ENCODE data around the gene CRYM.

Gene CRYM

DNA sequence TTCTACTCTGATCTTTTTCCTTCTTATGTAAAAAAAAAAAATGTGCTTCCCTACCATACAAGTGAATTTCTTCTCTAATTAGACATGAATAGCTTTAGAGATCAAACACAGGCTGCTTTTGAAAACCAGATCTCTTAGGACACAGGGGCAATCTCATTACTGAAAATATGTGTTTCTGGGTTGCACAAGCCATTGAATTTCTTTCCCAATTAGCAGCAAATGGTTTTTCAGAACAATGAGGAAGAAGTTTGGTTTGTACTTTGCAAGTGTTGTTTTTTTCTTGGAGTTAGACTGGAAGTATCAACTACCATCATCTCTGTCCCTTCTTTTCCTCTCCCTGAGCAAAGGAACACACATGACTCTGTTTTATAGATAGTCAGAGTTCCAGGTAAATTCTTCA, 50.2 kb downstream of the CRYM start:
- in situ Hi-C loops (cut with HindIII; ENCODE audit: low sequenced_read_pairs): no loop called here
- TF ChIP-seq, protein P1, sequence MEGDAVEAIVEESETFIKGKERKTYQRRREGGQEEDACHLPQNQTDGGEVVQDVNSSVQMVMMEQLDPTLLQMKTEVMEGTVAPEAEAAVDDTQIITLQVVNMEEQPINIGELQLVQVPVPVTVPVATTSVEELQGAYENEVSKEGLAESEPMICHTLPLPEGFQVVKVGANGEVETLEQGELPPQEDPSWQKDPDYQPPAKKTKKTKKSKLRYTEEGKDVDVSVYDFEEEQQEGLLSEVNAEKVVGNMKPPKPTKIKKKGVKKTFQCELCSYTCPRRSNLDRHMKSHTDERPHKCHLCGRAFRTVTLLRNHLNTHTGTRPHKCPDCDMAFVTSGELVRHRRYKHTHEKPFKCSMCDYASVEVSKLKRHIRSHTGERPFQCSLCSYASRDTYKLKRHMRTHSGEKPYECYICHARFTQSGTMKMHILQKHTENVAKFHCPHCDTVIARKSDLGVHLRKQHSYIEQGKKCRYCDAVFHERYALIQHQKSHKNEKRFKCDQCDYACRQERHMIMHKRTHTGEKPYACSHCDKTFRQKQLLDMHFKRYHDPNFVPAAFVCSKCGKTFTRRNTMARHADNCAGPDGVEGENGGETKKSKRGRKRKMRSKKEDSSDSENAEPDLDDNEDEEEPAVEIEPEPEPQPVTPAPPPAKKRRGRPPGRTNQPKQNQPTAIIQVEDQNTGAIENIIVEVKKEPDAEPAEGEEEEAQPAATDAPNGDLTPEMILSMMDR (IDR thresholded peaks at IDR 0.05; ENCODE audit: low read depth, low read length): no peak
- no peak overlapping the region for H3K4me3 ChIP-seq (ENCODE audit: low read depth, low read length)
- no peak for DNase-seq (ENCODE audit: low read depth, low spot score)

DNA sequence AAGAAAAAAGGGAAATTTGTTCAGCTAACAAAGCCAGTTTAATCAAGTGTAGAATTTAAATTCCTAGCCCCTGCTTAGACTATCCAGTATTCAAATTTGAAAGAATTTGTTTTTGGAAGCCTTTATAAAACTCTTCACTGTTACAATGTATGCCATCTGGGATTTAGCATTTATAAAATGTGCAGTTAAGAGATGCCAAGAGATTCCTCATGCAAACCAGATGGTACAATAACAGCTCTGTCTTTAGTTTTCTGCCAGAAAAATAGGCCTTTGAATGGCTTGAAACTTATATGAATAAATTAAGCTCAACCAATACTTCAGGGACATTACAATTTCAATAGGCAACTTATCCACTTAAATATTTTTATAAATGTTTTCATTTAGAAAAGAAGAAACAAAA, 51.3 kb downstream of the CRYM start:
- in situ Hi-C loops (cut with HindIII; ENCODE audit: low sequenced_read_pairs): no loop called here
- DNase-seq (ENCODE audit: low read depth, low spot score): no peak
- TF ChIP-seq, protein P1 (IDR thresholded peaks at IDR 0.05; ENCODE audit: low read depth, low read length): no peak
- no peak overlapping the region for H3K4me3 ChIP-seq (ENCODE audit: low read depth, low read length)

DNA sequence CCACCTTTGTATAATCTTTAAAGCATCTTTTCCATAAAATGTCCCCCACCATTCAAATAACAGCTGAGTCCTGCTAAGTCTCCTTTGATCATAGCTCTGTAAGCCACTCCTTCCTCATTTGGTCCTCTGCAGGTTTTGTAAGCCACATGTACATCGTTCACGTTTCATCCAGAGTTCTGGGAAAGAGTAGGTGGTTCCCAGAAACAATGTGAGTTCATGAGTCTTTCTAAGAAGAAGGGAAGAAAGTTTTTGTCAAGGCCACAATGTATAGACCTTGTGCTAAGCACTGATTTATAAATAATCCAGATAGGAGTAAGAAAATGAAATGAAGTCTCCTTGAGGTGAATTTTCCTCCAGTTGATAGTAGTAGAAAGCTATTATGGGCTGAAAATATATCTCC, 53.3 kb downstream of the CRYM start:
- no peak overlapping the region for H3K4me3 ChIP-seq (ENCODE audit: low read depth, low read length)
- TF ChIP-seq, protein P1 (IDR thresholded peaks at IDR 0.05; ENCODE audit: low read depth, low read length): no peak
- DNase-seq (ENCODE audit: low read depth, low spot score): no peak
- in situ Hi-C loops (cut with HindIII; ENCODE audit: low sequenced_read_pairs): no loop called here

DNA sequence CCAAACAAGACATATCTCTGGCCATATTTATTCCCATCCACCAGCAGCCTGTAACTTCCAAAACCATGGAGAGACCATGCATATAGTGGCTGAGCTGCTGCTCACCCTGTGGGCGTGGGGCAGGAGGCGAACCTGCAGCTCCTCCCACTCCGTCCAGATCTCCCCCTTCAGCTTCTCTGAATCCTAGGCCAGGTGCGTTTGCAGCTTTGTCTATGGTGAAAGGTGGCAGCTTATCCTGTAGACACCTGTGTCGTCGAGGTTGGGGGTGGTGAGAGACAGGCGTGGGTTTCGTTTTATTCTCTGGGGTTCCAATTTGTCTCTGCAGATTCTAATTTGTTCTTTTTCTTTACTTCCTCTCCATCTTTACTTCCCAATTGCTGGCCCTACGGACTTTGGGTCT, 54.3 kb downstream of the CRYM start:
- in situ Hi-C loops (cut with HindIII; ENCODE audit: low sequenced_read_pairs): no loop called here

DNA sequence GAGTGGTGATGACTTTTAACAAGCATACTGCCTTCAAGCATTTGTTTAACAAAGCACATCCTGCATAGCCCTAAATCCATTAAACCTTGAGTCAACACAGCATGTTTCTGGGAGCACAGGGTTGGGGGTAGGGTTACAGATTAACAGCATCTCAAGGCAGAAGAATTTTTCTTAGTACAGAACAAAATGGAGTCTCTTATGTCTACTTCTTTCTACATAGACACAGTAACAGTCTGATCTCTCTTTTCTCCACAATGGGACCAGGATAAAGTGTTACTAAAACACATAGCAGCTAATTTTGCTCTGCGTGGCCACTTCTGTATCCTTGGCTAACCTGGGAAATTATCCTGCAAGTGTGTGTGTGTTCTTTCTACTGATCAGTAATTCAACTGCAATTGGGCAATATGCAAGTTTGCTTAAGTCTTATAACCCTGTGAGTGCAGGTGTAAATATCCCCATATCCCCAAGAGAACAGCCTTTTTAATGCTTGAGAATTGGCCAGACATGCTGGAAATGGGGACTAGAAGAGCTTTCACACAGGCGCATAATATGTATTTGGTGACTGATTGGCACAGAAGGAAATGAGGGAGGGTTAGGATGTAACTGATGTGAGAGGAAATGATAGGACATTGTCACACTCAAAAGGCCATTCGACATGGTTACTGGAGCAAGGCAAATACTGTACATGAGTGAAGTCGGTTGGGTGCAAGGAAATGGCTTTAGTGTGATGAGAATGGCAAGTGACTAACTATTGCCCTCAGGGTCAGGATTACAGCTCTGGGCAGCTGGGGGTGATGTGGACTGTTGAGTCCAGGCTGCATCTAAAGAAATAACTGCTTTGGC, 55.4 kb downstream of the CRYM start:
- TF ChIP-seq, protein P1 (IDR thresholded peaks at IDR 0.05; ENCODE audit: low read depth, low read length): no peak
- DNase-seq (ENCODE audit: low read depth, low spot score): no peak
- in situ Hi-C loops (cut with HindIII; ENCODE audit: low sequenced_read_pairs): no loop called here
- no peak overlapping the region for H3K4me3 ChIP-seq (ENCODE audit: low read depth, low read length)

More for the DNA sequence above, 54.3 kb downstream of the CRYM start:
- no peak for DNase-seq (ENCODE audit: low read depth, low spot score)
- no peak overlapping the region for H3K4me3 ChIP-seq (ENCODE audit: low read depth, low read length)
- TF ChIP-seq, protein P1 (IDR thresholded peaks at IDR 0.05; ENCODE audit: low read depth, low read length): no peak

DNA sequence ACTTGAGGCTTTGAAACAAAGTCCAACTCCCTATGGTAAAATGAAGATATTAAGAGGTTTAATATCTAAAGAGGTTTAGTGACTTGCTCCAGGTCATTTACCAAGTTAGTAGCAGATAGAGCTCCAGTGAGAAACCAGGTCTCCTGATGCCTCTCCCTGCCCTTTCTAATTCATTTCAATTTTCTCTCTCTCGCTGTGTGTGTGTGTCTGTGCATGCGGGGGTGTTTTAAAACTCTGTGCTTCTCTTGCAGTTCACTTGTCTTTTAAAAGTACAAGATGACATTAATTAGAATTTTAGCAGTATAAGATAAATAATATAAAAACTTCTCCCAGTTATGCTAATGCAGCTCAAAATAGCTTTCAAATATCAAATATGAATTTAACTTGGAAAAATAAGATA, 58.5 kb downstream of the CRYM start:
- TF ChIP-seq, protein P1 (IDR thresholded peaks at IDR 0.05; ENCODE audit: low read depth, low read length): no peak
- H3K4me3 ChIP-seq (ENCODE audit: low read depth, low read length): no peak overlapping the region
- in situ Hi-C loops (cut with HindIII; ENCODE audit: low sequenced_read_pairs): no loop called here
- DNase-seq (ENCODE audit: low read depth, low spot score): no peak

Measured in astrocyte of the spinal cord (primary cell).